MM.1S (cell line): ENCODE data around the gene PARP8.
A peak's percentile ranks its signal among the peaks of the same experiment; 100 is the strongest.

Experiments
- DNase-seq: peaks from one replicate; pipeline ENCODE4 v3.0.0-alpha.2; 2015
- H2AFZ ChIP-seq: fragments of 300-600 bp; sonication (generic); 2 replicates; pipeline ENCODE4 v1.6.0; 2016; ENCODE audit warnings: antibody characterized with exemption, low read length
- H3F3A ChIP-seq: fragments of 300-600 bp; sonication (generic); 2 replicates; pipeline ENCODE4 v1.6.1; 2016; ENCODE audit warnings: mild to moderate bottlenecking, antibody characterized with exemption, low read length, moderate library complexity, mixed read lengths; ENCODE audit not compliant: insufficient read depth
- H3K27ac ChIP-seq: fragments of 300-600 bp; sonication (generic); 2 replicates; pipeline ENCODE4 v1.5.1; 2016; ENCODE audit warnings: mild to moderate bottlenecking, low read length
- H3K27me3 ChIP-seq: fragments of 300-600 bp; sonication (generic); replicated peaks from 2 replicates; pipeline ENCODE4 v1.6.0; 2016; ENCODE audit warnings: low read length; ENCODE audit not compliant: insufficient read depth
- H3K36me3 ChIP-seq: fragments of 300-600 bp; sonication (generic); replicated peaks from 2 replicates; pipeline ENCODE4 v1.6.1; 2016; ENCODE audit warnings: mild to moderate bottlenecking, low read length, mixed read lengths; ENCODE audit not compliant: insufficient read depth
- H3K4me1 ChIP-seq: fragments of 300-600 bp; sonication (generic); 2 replicates; pipeline ENCODE4 v1.6.1; 2016; ENCODE audit warnings: low read length, mixed read lengths
- H3K4me2 ChIP-seq: fragments of 300-600 bp; sonication (generic); 2 replicates; pipeline ENCODE4 v1.6.0; 2016; ENCODE audit warnings: low read depth, low read length
- H3K4me3 ChIP-seq: fragments of 300-600 bp; sonication (generic); 2 replicates; pipeline ENCODE4 v1.5.1; 2016; ENCODE audit warnings: low read length, mixed read lengths
- H3K79me2 ChIP-seq: fragments of 300-600 bp; sonication (generic); 2 replicates; pipeline ENCODE4 v1.6.1; 2016; ENCODE audit warnings: mixed run types, low read length, mixed read lengths
- H3K9ac ChIP-seq: fragments of 300-600 bp; sonication (generic); 2 replicates; pipeline ENCODE4 v1.6.1; 2016; ENCODE audit warnings: low read length, mixed read lengths
- H3K9me2 ChIP-seq: fragments of 300-600 bp; sonication (generic); replicated peaks from 2 replicates; pipeline ENCODE4 v1.6.1; 2016; ENCODE audit warnings: mild to moderate bottlenecking, low read length, mixed read lengths; ENCODE audit not compliant: insufficient read depth
- H3K9me3 ChIP-seq: fragments of 300-600 bp; sonication (generic); replicated peaks from 2 replicates; pipeline ENCODE4 v1.6.1; 2016; ENCODE audit warnings: mild to moderate bottlenecking, low read length, mixed read lengths; ENCODE audit not compliant: insufficient read depth
- H4K20me1 ChIP-seq: fragments of 300-600 bp; sonication (generic); 2 replicates; pipeline ENCODE4 v1.6.1; 2016; ENCODE audit warnings: mild to moderate bottlenecking, low read length, moderate library complexity, mixed read lengths; ENCODE audit not compliant: insufficient read depth
- EZH2 ChIP-seq: fragments of 300-600 bp; sonication (generic); optimal IDR thresholded peaks from 2 replicates; pipeline ENCODE3; 2017; ENCODE audit warnings: low read depth, mild to moderate bottlenecking, antibody characterized with exemption, low read length, mixed read lengths
- EZH2phosphoT487 ChIP-seq: fragments of 300-600 bp; sonication (generic); IDR thresholded peaks from 2 replicates; pipeline ENCODE4 v1.6.1; 2018; ENCODE audit warnings: antibody characterized with exemption, low read length
- TF ChIP-seq, protein P1 (sequence below): fragments of 300-600 bp; sonication (generic); IDR thresholded peaks from 2 replicates; pipeline ENCODE4 v1.5.1; 2016; ENCODE audit warnings: antibody characterized with exemption, low read length, mixed read lengths

The PARP8 gene

GRCh38 chr5:50703367-50703666 is 36.9 kb downstream of the PARP8 start:
- Histone ChIP-seq H3K9me2 (no peaks in the 10 kb centered on the region), H3K9me3 (no peaks in the 10 kb centered on the region), H4K20me1 (no peaks in the 10 kb centered on the region), H3K27ac (no peak overlapping the region), H3K4me3 (no peak overlapping the region), H3K79me2 (peaks cover 42% of the 10 kb centered on the region), H2AFZ (no peak overlapping the region), H3K9ac (no peak overlapping the region), H3K27me3 (no peaks in the 10 kb centered on the region), H3K4me2 (no peak overlapping the region), H3F3A (no peaks in the 10 kb centered on the region), H3K36me3 (no peaks in the 10 kb centered on the region), H3K4me1 (no peaks in the 10 kb centered on the region)
- no peak for DNase-seq
- TF ChIP-seq EZH2 = no peak
- TF ChIP-seq EZH2phosphoT487 = no peak
- TF ChIP-seq, protein P1, sequence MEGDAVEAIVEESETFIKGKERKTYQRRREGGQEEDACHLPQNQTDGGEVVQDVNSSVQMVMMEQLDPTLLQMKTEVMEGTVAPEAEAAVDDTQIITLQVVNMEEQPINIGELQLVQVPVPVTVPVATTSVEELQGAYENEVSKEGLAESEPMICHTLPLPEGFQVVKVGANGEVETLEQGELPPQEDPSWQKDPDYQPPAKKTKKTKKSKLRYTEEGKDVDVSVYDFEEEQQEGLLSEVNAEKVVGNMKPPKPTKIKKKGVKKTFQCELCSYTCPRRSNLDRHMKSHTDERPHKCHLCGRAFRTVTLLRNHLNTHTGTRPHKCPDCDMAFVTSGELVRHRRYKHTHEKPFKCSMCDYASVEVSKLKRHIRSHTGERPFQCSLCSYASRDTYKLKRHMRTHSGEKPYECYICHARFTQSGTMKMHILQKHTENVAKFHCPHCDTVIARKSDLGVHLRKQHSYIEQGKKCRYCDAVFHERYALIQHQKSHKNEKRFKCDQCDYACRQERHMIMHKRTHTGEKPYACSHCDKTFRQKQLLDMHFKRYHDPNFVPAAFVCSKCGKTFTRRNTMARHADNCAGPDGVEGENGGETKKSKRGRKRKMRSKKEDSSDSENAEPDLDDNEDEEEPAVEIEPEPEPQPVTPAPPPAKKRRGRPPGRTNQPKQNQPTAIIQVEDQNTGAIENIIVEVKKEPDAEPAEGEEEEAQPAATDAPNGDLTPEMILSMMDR = no peak

GRCh38 chr5:50704730-50705129 is 38.3 kb downstream of the PARP8 start:
- Histone ChIP-seq H3K4me2 (no peak overlapping the region), H3F3A (no peaks in the 10 kb centered on the region), H3K36me3 (no peaks in the 10 kb centered on the region), H3K27me3 (no peaks in the 10 kb centered on the region), H3K27ac (no peak overlapping the region), H3K9me2 (no peaks in the 10 kb centered on the region), H3K9me3 (no peaks in the 10 kb centered on the region), H3K4me3 (no peak overlapping the region), H4K20me1 (no peaks in the 10 kb centered on the region), H3K4me1 (no peaks in the 10 kb centered on the region), H2AFZ (no peak overlapping the region), H3K9ac (no peak overlapping the region), H3K79me2 (peaks cover 42% of the 10 kb centered on the region)
- no peak for DNase-seq
- TF ChIP-seq EZH2 (no peak), EZH2phosphoT487 (no peak)
- TF ChIP-seq, protein P1 = no peak

DNA sequence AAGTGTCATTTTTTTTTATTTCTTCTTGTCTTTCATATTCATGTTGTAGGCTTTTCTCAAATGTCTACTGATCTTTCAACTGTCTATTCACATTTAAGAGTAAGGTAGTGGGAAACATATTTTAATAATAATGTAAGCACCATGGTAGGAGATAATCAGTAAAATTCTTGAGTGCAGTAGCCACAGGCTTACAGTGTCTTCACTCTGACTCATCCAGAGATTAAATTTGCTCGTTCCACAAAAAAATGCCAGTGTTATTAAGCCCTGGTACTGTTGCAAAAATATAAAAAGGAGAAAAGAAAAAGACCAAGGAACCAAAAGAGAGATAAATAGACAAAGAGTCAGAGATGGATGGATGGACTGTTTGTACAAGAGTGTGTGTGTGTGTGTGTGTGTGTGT is 43.0 kb downstream of the PARP8 start:
- no peaks in the 10 kb centered on the region for H3K9me3 ChIP-seq
- no peak overlapping the region for H2AFZ ChIP-seq
- H3K4me1 ChIP-seq = peaks cover 19% of the 10 kb centered on the region
- H3K79me2 ChIP-seq = peaks cover 29% of the 10 kb centered on the region
- TF ChIP-seq EZH2phosphoT487 (no peak), EZH2 (no peak)
- TF ChIP-seq, protein P1 = no peak
- H4K20me1 ChIP-seq = no peaks in the 10 kb centered on the region
- H3K27me3 ChIP-seq = no peaks in the 10 kb centered on the region
- no peak overlapping the region for H3K4me3 ChIP-seq
- no peaks in the 10 kb centered on the region for H3K36me3 ChIP-seq
- no peaks in the 10 kb centered on the region for H3K9me2 ChIP-seq
- no peak for DNase-seq
- H3K9ac ChIP-seq = no peak overlapping the region
- H3K27ac ChIP-seq = no peak overlapping the region
- no peak overlapping the region for H3K4me2 ChIP-seq
- peaks cover 18% of the 10 kb centered on the region for H3F3A ChIP-seq

DNA sequence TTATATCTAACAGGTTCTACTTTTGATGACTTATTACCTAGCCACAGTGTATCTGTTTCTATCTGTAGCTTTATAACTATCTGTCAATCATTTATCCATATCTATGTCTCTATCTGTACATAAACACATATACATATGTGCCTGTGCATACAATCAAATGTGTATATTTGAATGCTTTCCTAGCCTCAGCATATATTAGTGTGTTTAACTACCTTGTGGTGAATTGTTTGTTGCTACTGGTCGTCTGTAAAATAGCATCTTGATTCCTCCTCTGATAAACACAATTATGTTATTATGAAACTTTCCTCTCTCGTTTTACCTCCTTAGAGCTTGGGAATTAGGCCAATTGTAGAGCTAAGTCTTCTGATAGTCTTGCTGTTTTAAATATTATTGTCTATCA is 44.4 kb downstream of the PARP8 start:
- Histone ChIP-seq H3K4me1 (peaks cover 19% of the 10 kb centered on the region), H3K27ac (peak overlapping the region; percentile 59), H3K9me2 (no peaks in the 10 kb centered on the region), H3K4me3 (peak overlapping the region; percentile 41; the same call in 1 of the 2 replicates), H3K27me3 (no peaks in the 10 kb centered on the region), H3K9me3 (no peaks in the 10 kb centered on the region), H4K20me1 (no peaks in the 10 kb centered on the region), H3K9ac (peak overlapping the region; percentile 20; the same call in 1 of the 2 replicates), H2AFZ (peak overlapping the region; percentile 55), H3K36me3 (no peaks in the 10 kb centered on the region), H3F3A (peaks cover 18% of the 10 kb centered on the region), H3K79me2 (peaks cover 35% of the 10 kb centered on the region), H3K4me2 (peak overlapping the region; percentile 75)
- TF ChIP-seq, protein P1 = no peak
- TF ChIP-seq EZH2 = no peak
- TF ChIP-seq EZH2phosphoT487 = no peak
- no peak for DNase-seq
